DND-41 (cell line): ENCODE results near the gene CACNG8.

ENCODE experiments used
- ATAC-seq: fragments of 200-7000 bp; cut with Tn5 transposase; 3 replicates; pipeline ENCODE4 v1.9.1; 2021; ENCODE audit warnings: low read depth; ENCODE audit not compliant: insufficient read depth
- DNase-seq: peaks from one replicate; pipeline ENCODE4 v3.0.0-alpha.2; 2020
- H2AFZ ChIP-seq: 2 replicates; pipeline ENCODE4 v1.6.0; 2012; ENCODE audit warnings: low read depth, low read length
- H3K27ac ChIP-seq: 2 replicates; pipeline ENCODE4 v1.5.1; 2012; ENCODE audit warnings: low read length, inconsistent platforms
- H3K27me3 ChIP-seq: fragments of 200-600 bp; sonication (generic); 2 replicates; pipeline ENCODE4 v1.6.0; 2012; ENCODE audit warnings: low read length, mild to moderate bottlenecking, inconsistent platforms; ENCODE audit not compliant: insufficient read depth, poor library complexity
- H3K36me3 ChIP-seq: 2 replicates; pipeline ENCODE4 v1.5.1; 2012; ENCODE audit warnings: low read length, inconsistent platforms; ENCODE audit not compliant: insufficient read depth
- H3K4me1 ChIP-seq: 2 replicates; pipeline ENCODE4 v1.5.1; 2012; ENCODE audit warnings: mild to moderate bottlenecking, low read length; ENCODE audit not compliant: insufficient read depth
- H3K4me2 ChIP-seq: 2 replicates; pipeline ENCODE4 v1.6.0; 2012; ENCODE audit warnings: mild to moderate bottlenecking, moderate library complexity, low read length, inconsistent platforms; ENCODE audit not compliant: insufficient read depth
- H3K4me3 ChIP-seq, 2 experiments: fragments of 200-600 bp in 1 of 2; shearing (Covaris generic) in 1 of 2; 2 replicates each; pipeline ENCODE4 v1.5.1; 2012 to 2016; ENCODE audit warnings: inconsistent platforms in 2 of 2, low read length in 2 of 2, mild to moderate bottlenecking in 2 of 2, low read depth in 1 of 2, moderate library complexity in 1 of 2
- H3K79me2 ChIP-seq: 2 replicates; pipeline ENCODE4 v1.6.0; 2012; ENCODE audit warnings: low read length, inconsistent platforms; ENCODE audit not compliant: insufficient read depth
- H3K9ac ChIP-seq: 2 replicates; pipeline ENCODE4 v1.6.0; 2012; ENCODE audit warnings: low read depth, mild to moderate bottlenecking, inconsistent platforms, low read length, moderate library complexity
- H3K9me3 ChIP-seq: 2 replicates; pipeline ENCODE4 v1.5.1; 2012; ENCODE audit warnings: low read length, moderate library complexity, mild to moderate bottlenecking, inconsistent platforms; ENCODE audit not compliant: insufficient read depth, severe bottlenecking
- H4K20me1 ChIP-seq: 2 replicates; pipeline ENCODE4 v1.6.0; 2012; ENCODE audit warnings: low read length; ENCODE audit not compliant: insufficient read depth
- CTCF ChIP-seq: IDR thresholded peaks from 2 replicates; pipeline ENCODE4 v1.5.1; 2012; ENCODE audit warnings: borderline replicate concordance, low read length, moderate library complexity, mild to moderate bottlenecking; ENCODE audit not compliant: poor library complexity, severe bottlenecking; ENCODE audit errors: extremely low read depth
- EZH2 ChIP-seq: IDR thresholded peaks from 3 replicates; pipeline ENCODE4 v1.6.1; 2012; ENCODE audit warnings: borderline replicate concordance, low read depth, mild to moderate bottlenecking, moderate library complexity, low read length, inconsistent platforms; ENCODE audit not compliant: severe bottlenecking

The CACNG8 gene

DNA sequence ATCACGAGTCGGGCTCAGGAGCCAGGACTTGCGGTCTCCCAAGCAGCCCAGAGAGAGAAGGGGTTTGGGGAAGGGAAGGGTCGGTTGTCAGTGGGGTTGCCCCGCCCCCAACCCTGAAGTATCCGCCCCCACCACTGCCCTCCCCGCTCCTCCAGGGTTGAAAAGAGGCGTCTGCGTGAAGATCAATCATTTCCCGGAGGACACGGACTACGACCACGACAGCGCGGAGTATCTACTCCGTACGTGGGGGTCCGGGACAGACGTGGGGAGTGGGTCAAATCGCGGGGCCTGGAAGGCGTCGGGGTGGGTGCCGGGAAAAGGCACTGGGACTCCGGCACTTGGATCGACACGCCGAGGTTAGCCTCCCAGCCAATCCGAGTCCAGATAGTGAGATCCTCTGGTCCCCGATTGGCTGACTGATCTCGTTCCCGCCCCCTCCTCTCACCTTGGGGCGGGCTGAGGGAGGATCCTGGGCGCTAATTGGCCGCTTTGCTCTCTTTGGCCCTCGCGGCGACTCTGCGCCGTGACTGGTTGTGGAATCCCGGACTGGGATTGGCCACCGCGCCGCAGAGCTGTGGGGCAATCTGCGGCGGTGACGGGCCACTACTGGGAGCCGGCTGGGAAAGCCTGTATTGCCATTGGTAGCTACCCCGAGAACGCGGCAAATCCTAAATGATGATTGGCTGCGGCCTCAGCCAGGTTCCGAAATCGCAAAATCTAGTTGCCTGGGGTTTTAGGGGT is 15.4 kb downstream of the CACNG8 start:
- Histone ChIP-seq H3K9me3 (no peaks in the 10 kb centered on the region), H3K27ac (no peak overlapping the region), H3K4me2 (no peak overlapping the region), H3K79me2 (no peaks in the 10 kb centered on the region), H3K4me3 (no peak overlapping the region), H4K20me1 (no peaks in the 10 kb centered on the region), H2AFZ (no peak overlapping the region), H3K36me3 (no peaks in the 10 kb centered on the region), H3K4me1 (no peaks in the 10 kb centered on the region), H3K27me3 (no peaks in the 10 kb centered on the region), H3K9ac (no peak overlapping the region)
- no peak for TF ChIP-seq EZH2
- no peak for TF ChIP-seq CTCF
- no peak for ATAC-seq
- DNase-seq: peak; percentile 10

GRCh38 chr19:53978975-53979801 is 16.5 kb downstream of the CACNG8 start:
- ATAC-seq (no peak), DNase-seq (no peak)
- Histone ChIP-seq H3K4me2 (no peak overlapping the region), H3K9ac (no peak overlapping the region), H3K27ac (no peak overlapping the region), H3K79me2 (no peaks in the 10 kb centered on the region), H3K36me3 (no peaks in the 10 kb centered on the region), H3K4me3 (no peak overlapping the region), H3K4me1 (no peaks in the 10 kb centered on the region), H2AFZ (no peak overlapping the region), H3K27me3 (no peaks in the 10 kb centered on the region), H3K9me3 (no peaks in the 10 kb centered on the region), H4K20me1 (no peaks in the 10 kb centered on the region)
- TF ChIP-seq EZH2: no peak
- TF ChIP-seq CTCF: no peak

- H3K4me1 ChIP-seq: no peaks in the 10 kb centered on the region
- no peaks in the 10 kb centered on the region for H4K20me1 ChIP-seq
- no peak overlapping the region for H3K27ac ChIP-seq
- TF ChIP-seq EZH2: no peak
- H3K9me3 ChIP-seq: no peaks in the 10 kb centered on the region
- no peaks in the 10 kb centered on the region for H3K36me3 ChIP-seq
- no peak overlapping the region for H2AFZ ChIP-seq
- no peak for ATAC-seq
- H3K4me3 ChIP-seq: no peak overlapping the region
- no peaks in the 10 kb centered on the region for H3K79me2 ChIP-seq
- DNase-seq: no peak
- H3K27me3 ChIP-seq: no peaks in the 10 kb centered on the region
- H3K4me2 ChIP-seq: no peak overlapping the region
- H3K9ac ChIP-seq: no peak overlapping the region
Observed at GRCh38 chr19:53980539-53981375, 18.0 kb downstream of the CACNG8 start.
